Panc1 (cell line): ENCODE measurements around the gene OLFML2A. TPM values are rescaled to one million over a fixed set of nuclear protein-coding genes. Genes with fewer than 3 reads are reported as not detected.

Experiments
- ATAC-seq: fragments of 200-7000 bp; cut with Tn5 transposase; 2 replicates; pipeline ENCODE4 v1.9.1; 2020; ENCODE audit warnings: mild to moderate bottlenecking, moderate library complexity
- BruUV-seq: library from RNA; stranded (reverse); fragments of 400-500 nt; replicated peaks from 2 replicates; lab custom pipeline; 2021; lab: Mats Ljungman, UMichigan
- CTCF ChIA-PET: fragments of 300-600 bp; sonication (Branson Sonifier 250); formaldehyde crosslinking; loops from one replicate; lab custom pipeline; 2022; ENCODE audit warnings: antibody characterized with exemption; lab: Charles Lee
- POLR2A ChIA-PET: fragments of 300-600 bp; sonication (Branson Sonifier 250); formaldehyde crosslinking; loops from one replicate; lab custom pipeline; 2022; ENCODE audit warnings: antibody characterized with exemption; lab: Charles Lee
- DNase-seq: peaks from one replicate; pipeline ENCODE4 v3.0.0-alpha.2; 2010; ENCODE audit warnings: low read depth, low spot score
- H3K27ac ChIP-seq: 2 replicates; pipeline ENCODE4 v1.5.1; 2011; ENCODE audit warnings: mild to moderate bottlenecking, low read length, inconsistent platforms
- H3K27me3 ChIP-seq: fragments of 200-500 bp; sonication (Bioruptor generic); 2 replicates; pipeline ENCODE4 v1.6.0; 2014; ENCODE audit warnings: low read length, inconsistent platforms; ENCODE audit not compliant: control insufficient read depth, insufficient read depth
- H3K36me3 ChIP-seq: fragments of 200-500 bp; sonication (Bioruptor generic); 2 replicates; pipeline ENCODE4 v1.5.1; 2014; ENCODE audit warnings: inconsistent platforms, mild to moderate bottlenecking, low read length, moderate library complexity; ENCODE audit not compliant: control insufficient read depth, insufficient read depth
- H3K4me1 ChIP-seq: 2 replicates; pipeline ENCODE4 v1.5.1; 2011; ENCODE audit warnings: inconsistent platforms, mild to moderate bottlenecking, low read length, moderate library complexity; ENCODE audit not compliant: control insufficient read depth, insufficient read depth
- H3K4me3 ChIP-seq, 2 experiments: 2 replicates each; pipeline ENCODE4 v1.5.1; 2011 to 2012; ENCODE audit warnings: low read depth in 2 of 2, low read length in 2 of 2, mild to moderate bottlenecking in 2 of 2, inconsistent platforms in 1 of 2, moderate library complexity in 1 of 2
- H3K9me3 ChIP-seq: fragments of 200-500 bp; sonication (Bioruptor generic); 2 replicates; pipeline ENCODE4 v1.5.1; 2014; ENCODE audit warnings: low read depth, mild to moderate bottlenecking, inconsistent platforms, low read length, moderate library complexity; ENCODE audit not compliant: control insufficient read depth, insufficient read depth
- POLR2AphosphoS5 ChIP-seq: IDR thresholded peaks from 2 replicates; pipeline ENCODE4 v1.6.1; 2012; ENCODE audit warnings: mild to moderate bottlenecking, low read depth, low read length, moderate library complexity
- REST ChIP-seq, 2 experiments: IDR thresholded peaks; 2 replicates each; pipeline ENCODE4 v1.6.1; 2011 to 2012; ENCODE audit warnings: low read depth in 2 of 2, control low read depth in 1 of 2, low read length in 1 of 2, mild to moderate bottlenecking in 1 of 2, moderate library complexity in 1 of 2; ENCODE audit not compliant: insufficient read depth in 1 of 2
- SIN3A ChIP-seq: IDR thresholded peaks from 2 replicates; pipeline ENCODE4 v1.6.1; 2012; ENCODE audit warnings: low read depth, mild to moderate bottlenecking, low read length, moderate library complexity, borderline replicate concordance; ENCODE audit not compliant: insufficient read depth
- TCF7L2 ChIP-seq: IDR thresholded peaks from 2 replicates; pipeline ENCODE4 v1.6.1; 2011; ENCODE audit warnings: mild to moderate bottlenecking, low read depth, low read length, inconsistent platforms
- in situ Hi-C: cut with HindIII; loops from 2 replicates; pipeline ENCODE4 v1.10.0; 2016; ENCODE audit warnings: low sequenced_read_pairs, low pct_unique_long_range_greater_than_20kb
- intact Hi-C: fragments of 100-400 bp; cut with micrococcal nuclease; formaldehyde crosslinking; loops from one replicate; pipeline ENCODE4 v1.10.0; 2022; ENCODE audit not compliant: unreplicated experiment
- total RNA-seq: library from RNA; stranded (reverse); gene quantifications from one replicate; pipeline ENCODE4 v1.2.1, GENCODE V29; 2021; ENCODE audit not compliant: unreplicated experiment
- TF ChIP-seq, protein P1 (sequence below): fragments of 450-650 bp; IDR thresholded peaks from 2 replicates; pipeline ENCODE4 v1.5.1; 2017; ENCODE audit warnings: mild to moderate bottlenecking

Gene OLFML2A
- total RNA-seq, 1 experiment from 2014 or later, result 44.5 TPM

GRCh38 chr9:124794902-124795491, 18.1 kb downstream of the OLFML2A start:
- CTCF ChIA-PET, result interaction anchor here (0.9 kb wide), 1 partner anchor 57 kb away, joined by 3 read pairs; no protein-coding TSS in a partner anchor

GRCh38 chr9:124795881-124796431, 19.0 kb downstream of the OLFML2A start:
- H3K27me3 ChIP-seq, result no peaks in the 10 kb centered on the region
- ATAC-seq, result no peak
- no peaks in the 10 kb centered on the region for H3K9me3 ChIP-seq
- H3K4me3 ChIP-seq, result no peak overlapping the region
- ChIA-PET CTCF (interaction anchor here (1.8 kb wide), 1 partner anchor 57 kb away, joined by 7 read pairs; the partner anchor contains the start of gene WDR38), POLR2A (interaction anchor here (0.5 to 0.6 kb wide), 3 partner anchors 16 to 142 kb away, joined by 3 to 10 read pairs (median 3); no protein-coding TSS in a partner anchor)
- no peak overlapping the region for H3K27ac ChIP-seq
- no peak for DNase-seq
- intact Hi-C loops (no loop called here), in situ Hi-C loops (no loop called here)
- BruUV-seq, result no TSS peak
- no peaks in the 10 kb centered on the region for H3K36me3 ChIP-seq
- H3K4me1 ChIP-seq, result no peaks in the 10 kb centered on the region
- TF ChIP-seq SIN3A (no peak), POLR2AphosphoS5 (no peak), REST (IDR thresholded peaks at IDR 0.05; ENCODE audit: insufficient read depth in 1 of 2, low read depth in 2 of 2, low read length in 1 of 2) (no peak), TCF7L2 (no peak)
- TF ChIP-seq, protein P1, sequence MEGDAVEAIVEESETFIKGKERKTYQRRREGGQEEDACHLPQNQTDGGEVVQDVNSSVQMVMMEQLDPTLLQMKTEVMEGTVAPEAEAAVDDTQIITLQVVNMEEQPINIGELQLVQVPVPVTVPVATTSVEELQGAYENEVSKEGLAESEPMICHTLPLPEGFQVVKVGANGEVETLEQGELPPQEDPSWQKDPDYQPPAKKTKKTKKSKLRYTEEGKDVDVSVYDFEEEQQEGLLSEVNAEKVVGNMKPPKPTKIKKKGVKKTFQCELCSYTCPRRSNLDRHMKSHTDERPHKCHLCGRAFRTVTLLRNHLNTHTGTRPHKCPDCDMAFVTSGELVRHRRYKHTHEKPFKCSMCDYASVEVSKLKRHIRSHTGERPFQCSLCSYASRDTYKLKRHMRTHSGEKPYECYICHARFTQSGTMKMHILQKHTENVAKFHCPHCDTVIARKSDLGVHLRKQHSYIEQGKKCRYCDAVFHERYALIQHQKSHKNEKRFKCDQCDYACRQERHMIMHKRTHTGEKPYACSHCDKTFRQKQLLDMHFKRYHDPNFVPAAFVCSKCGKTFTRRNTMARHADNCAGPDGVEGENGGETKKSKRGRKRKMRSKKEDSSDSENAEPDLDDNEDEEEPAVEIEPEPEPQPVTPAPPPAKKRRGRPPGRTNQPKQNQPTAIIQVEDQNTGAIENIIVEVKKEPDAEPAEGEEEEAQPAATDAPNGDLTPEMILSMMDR, result no peak

More at GRCh38 chr9:124794902-124795491, 18.1 kb downstream of the OLFML2A start:
- BruUV-seq, result no TSS peak
- intact Hi-C loops, result no loop called here
- ATAC-seq (peak; percentile 82), DNase-seq (no peak)
- POLR2A ChIA-PET, result no interaction called here
- Histone ChIP-seq H3K9me3 (no peaks in the 10 kb centered on the region), H3K4me1 (no peaks in the 10 kb centered on the region), H3K27ac (no peak overlapping the region), H3K27me3 (no peaks in the 10 kb centered on the region), H3K36me3 (no peaks in the 10 kb centered on the region), H3K4me3 (no peak overlapping the region)
- in situ Hi-C loops, result no loop called here
- TF ChIP-seq TCF7L2 (no peak), POLR2AphosphoS5 (no peak), SIN3A (no peak), REST (IDR thresholded peaks at IDR 0.05; ENCODE audit: insufficient read depth in 1 of 2, low read depth in 2 of 2, low read length in 1 of 2) (no peak)
- TF ChIP-seq, protein P1, result no peak; the same call in 1 of the 2 replicates
